NT2/D1 (cell line): ENCODE results near the gene FNDC5.
A peak's percentile ranks its signal among the peaks of the same experiment; 100 is the strongest.

Source experiments
- DNase-seq: peaks from one replicate; pipeline ENCODE4 v3.0.0-alpha.2; 2011; ENCODE audit warnings: low read depth, low spot score
- H3K27me3 ChIP-seq: 2 replicates; pipeline ENCODE4 v1.6.0; 2011; ENCODE audit warnings: mild to moderate bottlenecking; ENCODE audit not compliant: insufficient read length, insufficient read depth
- H3K36me3 ChIP-seq: 2 replicates; pipeline ENCODE4 v1.6.1; 2011; ENCODE audit warnings: mild to moderate bottlenecking, low read length, mixed read lengths; ENCODE audit not compliant: insufficient read depth, insufficient read length
- H3K4me1 ChIP-seq: 2 replicates; pipeline ENCODE4 v1.5.1; 2011; ENCODE audit not compliant: insufficient read depth, insufficient read length
- H3K4me3 ChIP-seq: 2 replicates; pipeline ENCODE4 v1.5.1; 2011; ENCODE audit warnings: low read depth; ENCODE audit not compliant: insufficient read length
- H3K9ac ChIP-seq: 2 replicates; pipeline ENCODE4 v1.6.0; 2011; ENCODE audit warnings: low read depth; ENCODE audit not compliant: insufficient read length
- H3K9me3 ChIP-seq: 2 replicates; pipeline ENCODE4 v1.5.1; 2011; ENCODE audit warnings: mild to moderate bottlenecking, low read length; ENCODE audit not compliant: insufficient read depth
- SUZ12 ChIP-seq: IDR thresholded peaks from 2 replicates; pipeline ENCODE4 v1.6.1; 2011; ENCODE audit not compliant: insufficient read length, insufficient read depth; ENCODE audit errors: extremely low read depth
- YY1 ChIP-seq: IDR thresholded peaks from 2 replicates; pipeline ENCODE4 v1.6.1; 2011; ENCODE audit not compliant: insufficient read length, insufficient read depth
- ZNF274 ChIP-seq: IDR thresholded peaks from 2 replicates; pipeline ENCODE4 v1.6.1; 2011; ENCODE audit warnings: mild to moderate bottlenecking, low read depth, low read length

Gene FNDC5

GRCh38 chr1:32895325-32896215, 24.9 kb upstream of the FNDC5 start:
- no peak overlapping the region for H3K4me3 ChIP-seq
- DNase-seq, result no peak
- H3K9me3 ChIP-seq, result peaks cover 10% of the 10 kb centered on the region; the same call in 1 of the 2 replicates
- peaks cover 10% of the 10 kb centered on the region for H3K4me1 ChIP-seq
- TF ChIP-seq YY1, result no peak
- no peak for TF ChIP-seq ZNF274
- no peak for TF ChIP-seq SUZ12
- H3K9ac ChIP-seq, result no peak overlapping the region
- peaks cover 21% of the 10 kb centered on the region for H3K27me3 ChIP-seq
- H3K36me3 ChIP-seq, result peaks cover 21% of the 10 kb centered on the region

- no peak for TF ChIP-seq ZNF274
- no peak for TF ChIP-seq SUZ12
- no peak for TF ChIP-seq YY1
- peak overlapping the region; percentile 11 for H3K9ac ChIP-seq
- H3K4me3 ChIP-seq, result no peak overlapping the region
- H3K36me3 ChIP-seq, result peaks cover 21% of the 10 kb centered on the region
- no peak for DNase-seq
- H3K4me1 ChIP-seq, result peaks cover 10% of the 10 kb centered on the region
- H3K27me3 ChIP-seq, result peaks cover 13% of the 10 kb centered on the region
- H3K9me3 ChIP-seq, result peaks cover 10% of the 10 kb centered on the region; the same call in 1 of the 2 replicates
Observed at GRCh38 chr1:32894681-32895080, 24.0 kb upstream of the FNDC5 start.

- TF ChIP-seq SUZ12 (no peak), YY1 (no peak), ZNF274 (no peak)
- Histone ChIP-seq H3K9ac (peak overlapping the region; percentile 76), H3K4me3 (peak overlapping the region; percentile 54), H3K4me1 (peaks cover 10% of the 10 kb centered on the region), H3K36me3 (peaks cover 21% of the 10 kb centered on the region), H3K9me3 (peaks cover 10% of the 10 kb centered on the region; the same call in 1 of the 2 replicates), H3K27me3 (peaks cover 12% of the 10 kb centered on the region)
- DNase-seq, result no peak
Observed at GRCh38 chr1:32894019-32894600, 23.4 kb upstream of the FNDC5 start.

- H3K36me3 ChIP-seq, result peaks cover 21% of the 10 kb centered on the region
- TF ChIP-seq YY1 (no peak), SUZ12 (no peak), ZNF274 (no peak)
- H3K27me3 ChIP-seq, result peaks cover 17% of the 10 kb centered on the region
- peak overlapping the region; percentile 54 for H3K4me3 ChIP-seq
- DNase-seq, result peak; percentile 55
- H3K4me1 ChIP-seq, result peaks cover 10% of the 10 kb centered on the region
- peak overlapping the region; percentile 76 for H3K9ac ChIP-seq
- peaks cover 10% of the 10 kb centered on the region; the same call in 1 of the 2 replicates for H3K9me3 ChIP-seq
Observed at GRCh38 chr1:32893198-32894018, 22.7 kb upstream of the FNDC5 start.

- no peak for TF ChIP-seq ZNF274
- no peak for TF ChIP-seq YY1
- TF ChIP-seq SUZ12, result no peak
- peak overlapping the region; percentile 72 for H3K9ac ChIP-seq
- peaks cover 24% of the 10 kb centered on the region for H3K27me3 ChIP-seq
- H3K36me3 ChIP-seq, result peaks cover 17% of the 10 kb centered on the region
- H3K4me1 ChIP-seq, result peaks cover 10% of the 10 kb centered on the region
- DNase-seq, result peak; percentile 65
- H3K9me3 ChIP-seq, result peaks cover 10% of the 10 kb centered on the region; the same call in 1 of the 2 replicates
- H3K4me3 ChIP-seq, result peak overlapping the region; percentile 54
Observed at GRCh38 chr1:32892368-32893197, 21.9 kb upstream of the FNDC5 start.

GRCh38 chr1:32891630-32892029, 20.9 kb upstream of the FNDC5 start:
- Histone ChIP-seq H3K27me3 (peaks cover 33% of the 10 kb centered on the region), H3K4me3 (no peak overlapping the region), H3K4me1 (peaks cover 10% of the 10 kb centered on the region), H3K9ac (no peak overlapping the region), H3K9me3 (peaks cover 10% of the 10 kb centered on the region; the same call in 1 of the 2 replicates), H3K36me3 (peaks cover 16% of the 10 kb centered on the region)
- TF ChIP-seq YY1 (no peak), SUZ12 (no peak), ZNF274 (no peak)
- DNase-seq, result no peak
